Measurements from ENCODE around the gene DZIP1L. TPM values are rescaled to one million over a fixed set of nuclear protein-coding genes. Genes with fewer than 3 reads are reported as not detected.

Gene DZIP1L
- total RNA-seq, 1 experiment from 2014 or later: 18.1 TPM

DNA sequence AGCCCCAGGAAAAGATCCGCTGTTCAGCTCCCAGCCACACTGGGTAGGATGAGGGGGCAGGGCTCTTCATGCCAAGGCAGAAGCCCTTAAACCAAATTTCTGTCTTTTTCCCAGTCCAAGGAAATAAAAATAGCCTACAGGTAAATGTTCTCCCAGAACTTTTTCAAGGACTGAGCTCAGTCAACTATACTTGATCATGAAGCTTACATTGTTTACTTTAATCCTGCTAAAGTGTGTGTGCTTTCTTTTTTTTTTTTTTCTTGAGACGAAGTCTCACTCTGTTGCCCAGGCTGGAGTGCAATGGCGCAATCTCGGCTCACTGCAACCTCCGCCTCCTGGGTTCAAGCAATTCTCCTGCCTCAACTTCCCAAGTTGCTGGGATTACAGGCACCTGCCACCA, 87.6 kb downstream of the DZIP1L start:
- Histone ChIP-seq H3K9me3 (replicated peaks) (no peaks in the 10 kb centered on the region), H3K36me3 (no peaks in the 10 kb centered on the region), H3K27me3 (replicated peaks) (no peaks in the 10 kb centered on the region), H3K4me3 (no peak overlapping the region), H3K4me1 (replicated peaks) (peaks cover 4% of the 10 kb centered on the region; the same call in 1 of the 2 replicates), H3K27ac (no peak overlapping the region)
- DNase-seq (ENCODE audit: low read depth in 1 of 2, low spot score in 2 of 2): no peak

DNA sequence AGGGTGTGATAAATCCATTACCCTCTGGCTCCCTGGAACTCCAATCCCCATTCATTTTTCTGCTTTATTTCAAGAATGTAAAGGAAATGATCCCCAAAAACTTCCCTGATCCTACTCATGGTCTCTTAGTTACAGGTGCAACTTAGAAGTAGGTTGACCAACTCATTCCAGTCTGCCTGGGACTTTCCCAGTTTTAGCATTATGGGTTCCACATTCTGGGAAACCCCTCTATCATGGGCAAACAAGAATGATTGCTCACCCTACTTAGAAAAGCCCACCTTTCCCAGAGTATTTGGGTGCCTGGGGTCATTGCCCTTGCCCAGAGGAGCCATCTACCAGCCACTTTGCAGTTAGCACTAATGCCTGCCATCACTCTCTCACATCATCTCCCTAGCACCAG, 89.9 kb downstream of the DZIP1L start:
- Histone ChIP-seq H3K27ac (no peak overlapping the region), H3K27me3 (replicated peaks) (no peaks in the 10 kb centered on the region), H3K9me3 (replicated peaks) (no peaks in the 10 kb centered on the region), H3K4me3 (no peak overlapping the region), H3K4me1 (replicated peaks) (no peaks in the 10 kb centered on the region; the same call in 1 of the 2 replicates), H3K36me3 (no peaks in the 10 kb centered on the region)
- DNase-seq (ENCODE audit: low read depth in 1 of 2, low spot score in 2 of 2): no peak

DNA sequence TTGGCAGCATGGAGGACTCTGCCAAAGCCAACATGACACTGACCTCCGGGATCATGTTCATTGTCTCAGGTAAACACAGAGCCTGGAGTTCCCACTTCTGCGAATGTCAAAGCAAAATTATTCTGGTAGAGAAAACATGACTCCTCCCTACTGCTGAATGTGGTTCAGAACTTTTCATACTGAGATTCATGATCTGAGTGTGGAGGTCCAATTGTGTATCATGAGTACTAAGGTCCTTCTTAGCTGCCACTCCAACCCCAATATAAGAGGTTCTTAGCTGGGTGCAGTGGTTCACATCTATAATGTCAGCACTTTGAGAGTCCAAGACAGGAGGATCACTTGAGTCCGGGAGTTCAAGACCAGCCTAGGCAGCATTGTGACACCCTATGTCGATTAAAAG, 91.7 kb downstream of the DZIP1L start:
- no peaks in the 10 kb centered on the region for H3K9me3 ChIP-seq (replicated peaks)
- DNase-seq (ENCODE audit: low read depth in 1 of 2, low spot score in 2 of 2): no peak
- H3K4me3 ChIP-seq: no peak overlapping the region
- H3K36me3 ChIP-seq: no peaks in the 10 kb centered on the region
- no peaks in the 10 kb centered on the region for H3K27me3 ChIP-seq (replicated peaks)
- H3K4me1 ChIP-seq (replicated peaks): no peaks in the 10 kb centered on the region
- H3K27ac ChIP-seq: no peak overlapping the region

DNA sequence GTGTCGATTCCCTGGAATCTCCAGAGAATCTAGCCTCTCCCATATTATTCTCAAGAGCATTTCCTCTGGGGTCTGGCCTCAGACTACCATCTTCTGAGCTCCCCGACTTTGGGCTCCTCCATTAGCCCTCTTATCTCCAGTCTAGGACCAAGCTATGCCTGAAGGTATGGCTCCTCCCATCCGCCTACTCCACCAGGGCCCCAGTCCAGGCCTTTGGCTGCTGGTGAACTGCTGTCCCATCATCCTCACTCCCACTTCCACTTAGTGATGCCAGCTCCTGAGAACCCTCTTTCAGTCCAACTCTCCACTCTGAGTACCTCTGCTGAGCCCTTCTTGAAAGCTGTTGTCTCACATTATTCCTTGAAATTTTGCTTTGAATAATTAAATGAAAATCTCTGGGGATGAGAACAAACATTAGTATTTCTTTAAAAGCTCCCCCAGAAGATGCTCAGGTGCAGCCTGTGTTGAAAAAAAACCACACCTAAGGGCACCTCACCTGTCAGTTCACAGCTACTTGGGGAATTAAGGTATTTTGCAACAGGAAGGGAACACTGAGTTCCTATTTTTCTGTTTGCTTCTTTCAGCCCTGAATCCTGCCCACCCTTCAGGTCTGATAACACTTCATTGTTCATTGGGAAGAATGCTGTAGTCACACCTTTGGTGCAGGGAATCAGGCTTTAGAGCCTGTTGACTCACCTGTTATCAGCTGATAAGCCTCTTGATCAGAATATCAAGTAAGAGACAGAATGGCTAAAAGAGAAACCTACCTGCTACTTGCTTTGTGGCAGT, 95.9 kb downstream of the DZIP1L start:
- Histone ChIP-seq H3K4me1 (replicated peaks) (no peaks in the 10 kb centered on the region), H3K9me3 (replicated peaks) (no peaks in the 10 kb centered on the region), H3K27me3 (replicated peaks) (no peaks in the 10 kb centered on the region), H3K27ac (no peak overlapping the region), H3K36me3 (no peaks in the 10 kb centered on the region), H3K4me3 (no peak overlapping the region)
- DNase-seq (ENCODE audit: low read depth in 1 of 2, low spot score in 2 of 2): no peak

DNA sequence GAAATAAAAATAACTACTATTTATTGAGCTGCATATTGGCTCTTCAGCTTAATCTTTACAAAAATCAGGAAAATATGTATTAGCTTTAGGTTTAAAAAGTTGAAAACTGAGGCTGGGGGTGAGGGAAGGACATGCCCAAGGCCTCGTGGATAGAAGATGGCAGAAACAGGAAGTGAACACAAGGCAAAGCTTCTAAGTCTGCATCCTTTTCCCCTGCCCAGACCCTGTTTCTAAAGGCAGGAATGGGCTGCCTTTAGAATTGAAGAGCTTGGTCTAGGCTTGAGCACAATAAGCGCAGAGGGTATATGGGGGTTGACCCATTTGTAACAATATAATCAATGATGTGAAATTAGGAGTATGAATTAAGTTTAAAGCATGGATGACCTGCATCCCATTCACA, 99.3 kb downstream of the DZIP1L start:
- no peak for DNase-seq (ENCODE audit: low read depth in 1 of 2, low spot score in 2 of 2)
- Histone ChIP-seq H3K4me1 (replicated peaks) (no peaks in the 10 kb centered on the region), H3K36me3 (no peaks in the 10 kb centered on the region), H3K27ac (no peak overlapping the region), H3K27me3 (replicated peaks) (no peaks in the 10 kb centered on the region), H3K4me3 (no peak overlapping the region), H3K9me3 (replicated peaks) (no peaks in the 10 kb centered on the region)

DNA sequence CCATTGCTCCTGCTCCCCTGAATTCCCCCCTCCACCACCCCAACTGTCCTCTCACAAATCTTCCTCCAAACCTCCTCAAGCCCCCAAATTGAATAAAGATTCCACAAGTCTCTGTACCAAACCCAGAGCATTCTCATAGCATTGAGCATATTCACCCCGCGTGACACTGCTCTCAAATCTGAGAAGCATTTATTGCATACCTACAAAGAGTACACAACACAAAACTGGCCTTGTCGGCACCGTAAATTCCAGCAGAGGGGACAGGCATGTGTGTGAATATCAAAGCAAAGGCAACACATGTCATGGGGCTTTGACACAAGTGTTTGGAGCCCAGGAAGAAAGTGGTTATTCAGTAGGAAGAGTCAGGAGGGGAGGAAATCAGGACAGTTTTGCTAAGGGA, 102.9 kb downstream of the DZIP1L start:
- Histone ChIP-seq H3K4me1 (replicated peaks) (no peaks in the 10 kb centered on the region), H3K36me3 (no peaks in the 10 kb centered on the region), H3K4me3 (no peak overlapping the region), H3K27me3 (replicated peaks) (no peaks in the 10 kb centered on the region), H3K9me3 (replicated peaks) (no peaks in the 10 kb centered on the region), H3K27ac (no peak overlapping the region)
- no peak for DNase-seq (ENCODE audit: low read depth in 1 of 2, low spot score in 2 of 2)

Other genes starting within 250 kb of the DZIP1L start
- gene CLDN18, start 105.4 kb downstream of the DZIP1L start, total RNA-seq (2014; rRNA removed; shearing (Covaris generic)): not detected in 2 replicates
- not detected in 2 replicates for gene A4GNT, start 16.8 kb upstream of the DZIP1L start, total RNA-seq (2014; rRNA removed; shearing (Covaris generic))
- gene DBR1, start 59.3 kb upstream of the DZIP1L start, total RNA-seq (2014; rRNA removed; shearing (Covaris generic)): 17.4 and 19.8 TPM in 2 replicates
- gene ARMC8, start 71.7 kb upstream of the DZIP1L start, total RNA-seq (2014; rRNA removed; shearing (Covaris generic)): 41.8 and 42.9 TPM in 2 replicates
- gene NME9, start 214.2 kb upstream of the DZIP1L start, total RNA-seq (2014; rRNA removed; shearing (Covaris generic)): 0.13 TPM in 1 of 2 replicates, not detected in the other
- 75.6 and 155 TPM in 2 replicates for gene MRAS, start 233.0 kb upstream of the DZIP1L start, total RNA-seq (2014; rRNA removed; shearing (Covaris generic))

Measured in SJSA1 (cell line).